Aorta (tissue), 5 donors: ENCODE results near the gene NACC2. TPM values are rescaled to one million over a fixed set of nuclear protein-coding genes. Genes with fewer than 3 reads are reported as not detected.
"Not testable (repeated sequence)": the region's sequence is repeated elsewhere in the genome, so short reads cannot be mapped to it uniquely, and the experiment has no call there.

Experiments
- ATAC-seq: fragments of 200-7000 bp; cut with Tn5 transposase; one replicate; pipeline ENCODE4 v1.9.1; 2022; ENCODE audit warnings: moderate library complexity; ENCODE audit not compliant: low FRiP score
- DNase-seq, 2 donors: peaks; one replicate each; pipeline ENCODE4 v3.0.0-alpha.2; 2020
- H3K27ac ChIP-seq, 2 donors: one replicate each; pipeline ENCODE4 v1.5.1; 2013; ENCODE audit warnings: low read length in 2 of 2, mild to moderate bottlenecking in 2 of 2, moderate library complexity in 2 of 2, control low read depth in 1 of 2, inconsistent platforms in 1 of 2, low read depth in 1 of 2
- H3K27me3 ChIP-seq, 2 donors: one replicate each; pipeline ENCODE4 v1.6.1; 2013; ENCODE audit warnings: control low read depth in 1 of 2, low read length in 1 of 2, mild to moderate bottlenecking in 1 of 2, moderate library complexity in 1 of 2; ENCODE audit not compliant: insufficient read depth in 2 of 2, control insufficient read depth in 1 of 2
- H3K36me3 ChIP-seq, 2 donors: one replicate each; pipeline ENCODE4 v1.6.1; 2013; ENCODE audit warnings: control low read depth in 1 of 2, low read length in 1 of 2, mild to moderate bottlenecking in 1 of 2; ENCODE audit not compliant: insufficient read depth in 2 of 2, control insufficient read depth in 1 of 2
- H3K4me1 ChIP-seq, 2 donors: one replicate each; pipeline ENCODE4 v1.6.1; 2013; ENCODE audit warnings: low read length in 2 of 2, control low read depth in 1 of 2, mild to moderate bottlenecking in 1 of 2, moderate library complexity in 1 of 2; ENCODE audit not compliant: insufficient read depth in 2 of 2, control insufficient read depth in 1 of 2
- H3K4me3 ChIP-seq, 2 donors: one replicate each; pipeline ENCODE4 v1.5.1; 2013; ENCODE audit warnings: low read length in 2 of 2, control low read depth in 1 of 2, mild to moderate bottlenecking in 1 of 2
- H3K9me3 ChIP-seq: one replicate; pipeline ENCODE4 v1.6.1; 2013; ENCODE audit warnings: mild to moderate bottlenecking, low read length; ENCODE audit not compliant: control insufficient read depth
- WGBS, 2 donors: extraction: QIAGEN DNeasy Blood & Tissue Kit; methylation state at CpG; one replicate each; pipeline ENCODE4 v1.1.7; 2013; 5-methylcytosine and 5-hydroxymethylcytosine counted together
- intact Hi-C, 2 donors: fragments of 100-400 bp; cut with DNase I; formaldehyde crosslinking; loops; one replicate each; pipeline versions ENCODE4 v1.14.2 to v1.15.0; 2022
- polyA plus RNA-seq, 2 donors: library from polyadenylated mRNA; stranded (reverse); fragments of 200-250 nt; gene quantifications; one replicate each; pipeline ENCODE4 v1.2.3, GENCODE V29; 2013
- total RNA-seq, 2 donors: library from RNA; stranded (reverse); fragmentation: NEBNext Ultra II Directional; extraction: Animal tissue kit (Norgen Biotek cat#: 25700); gene quantifications; one replicate each; pipeline ENCODE4 v1.2.1, GENCODE V29; 2021
- donor health status: healthy with polysubstance abuse.
- donor health status: Bipolar disorder and iron deficiency.
- donor health status: DM: no; HTN: no; CAD: no.
- donor health status: DM: no; HTN: no; CAD: no.
- donor health status: DM: yes; HTN: yes; CAD: no.

NACC2 gene
- total and polyA plus RNA-seq, 4 donors: 10.5 to 61.0 (median 31.5) TPM

DNA sequence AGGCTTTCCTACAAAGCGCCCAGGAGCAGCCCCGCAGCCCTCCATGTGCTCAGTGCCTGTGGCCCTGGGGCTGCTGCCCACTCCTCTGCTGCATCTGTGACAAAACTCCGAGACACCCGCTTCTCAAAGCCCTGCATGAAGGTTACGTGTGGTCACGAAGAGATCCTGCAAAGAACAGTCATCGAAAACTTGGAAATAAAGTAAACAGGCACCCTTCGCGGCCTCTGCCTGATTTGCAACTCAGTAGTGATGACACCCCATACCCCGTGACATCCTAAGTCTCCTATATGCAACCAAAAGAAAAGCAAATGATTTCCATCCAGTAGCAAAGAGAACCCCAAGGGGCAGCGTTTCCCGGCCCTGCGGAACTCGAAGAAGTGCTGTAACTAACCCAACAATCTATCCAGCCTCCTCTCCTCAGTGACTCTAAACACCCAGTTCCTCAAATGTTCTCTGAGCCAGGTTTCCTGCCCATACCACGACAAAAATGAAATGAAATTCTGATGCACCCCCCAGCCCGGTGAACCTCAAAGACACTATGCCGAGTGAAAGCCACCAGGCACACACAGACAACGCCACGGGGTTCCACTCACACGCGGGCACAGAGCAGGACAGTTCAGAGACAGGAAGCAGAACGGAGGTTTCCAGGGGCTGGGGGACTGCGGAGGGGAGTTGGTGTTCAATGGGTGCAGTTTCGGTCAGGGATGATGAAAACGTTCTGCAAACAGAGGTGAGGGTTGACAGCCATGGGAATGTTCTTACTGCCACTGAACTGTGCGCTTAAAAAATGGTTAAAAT is 19.0 kb downstream of the NACC2 start:
- no peak overlapping the region for H3K4me3 ChIP-seq
- no peak overlapping the region for H3K27ac ChIP-seq
- 85 to 86% methylated on average over 26 of the region's 26 CpGs for WGBS, 2 donors
- no peaks in the 10 kb centered on the region for H3K27me3 ChIP-seq
- H3K4me1 ChIP-seq: no peaks in the 10 kb centered on the region
- ATAC-seq (no peak), DNase-seq (peak; percentile 38 to 61)
- no peaks in the 10 kb centered on the region for H3K9me3 ChIP-seq
- intact Hi-C loops: no loop called here
- no peaks in the 10 kb centered on the region for H3K36me3 ChIP-seq

DNA sequence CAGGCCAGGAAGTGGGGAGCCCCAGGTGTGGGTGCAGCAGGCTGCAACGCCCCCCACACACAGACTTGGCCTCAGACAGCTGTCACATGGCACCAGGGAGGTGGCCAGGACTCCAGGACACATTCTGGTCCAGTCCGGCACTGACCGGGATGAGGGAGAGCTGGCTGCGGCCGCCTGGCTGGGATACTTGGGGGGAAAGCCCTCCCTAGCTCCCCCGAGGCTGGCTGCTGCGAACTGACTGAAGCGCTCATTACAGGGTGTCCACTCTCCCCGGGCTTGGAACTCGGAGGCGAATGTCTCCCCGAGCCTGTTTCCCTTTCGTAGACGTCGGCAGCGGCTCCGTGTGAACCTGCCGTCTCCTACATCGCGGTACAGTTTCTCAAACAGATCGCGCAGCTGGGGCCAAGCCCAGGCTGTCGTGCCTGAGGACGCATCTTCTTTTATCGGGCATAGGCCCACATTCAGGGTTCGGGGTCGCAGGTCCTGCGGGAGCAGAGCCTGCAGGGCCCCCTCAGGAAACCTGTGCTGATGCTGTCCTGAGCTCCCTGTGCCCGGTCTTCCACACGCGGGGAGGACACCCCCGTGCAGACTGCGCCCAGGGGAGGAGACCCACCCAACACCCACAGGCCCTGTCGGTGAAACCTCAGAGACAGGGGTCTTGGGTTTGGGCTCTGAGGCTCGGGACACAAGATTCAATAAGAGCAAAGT is 19.8 kb downstream of the NACC2 start:
- no peak for ATAC-seq
- 84 to 87% methylated on average over 35 of the region's 35 CpGs for WGBS, 2 donors
- DNase-seq: peak in 1 of 2 donors; percentile 39

DNA sequence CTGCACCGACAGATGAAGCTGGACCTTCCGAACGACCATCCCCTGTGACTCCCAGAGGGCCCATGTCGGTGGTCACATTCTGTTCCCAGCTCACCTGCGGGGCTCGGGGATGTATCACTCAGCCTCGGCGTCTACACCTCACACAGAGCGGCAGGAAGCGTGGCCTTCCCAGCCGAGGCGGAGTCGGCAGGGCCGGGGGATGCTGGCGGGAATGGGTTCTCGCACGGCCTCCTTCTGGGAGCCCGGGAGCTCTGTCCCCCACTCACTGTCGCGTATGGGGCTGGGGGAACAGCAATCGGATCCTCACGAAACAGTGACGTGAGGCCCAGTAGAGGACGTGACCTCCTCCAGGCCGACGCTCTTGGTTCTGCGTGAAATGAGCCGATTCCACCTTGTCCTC is 20.4 kb downstream of the NACC2 start:
- ATAC-seq: no peak
- no peak overlapping the region for H3K27ac ChIP-seq
- intact Hi-C loops: no loop called here
- 89 to 90% methylated on average over 28 of the region's 28 CpGs for whole genome bisulfite sequencing, 2 donors
- no peaks in the 10 kb centered on the region for H3K27me3 ChIP-seq
- H3K4me3 ChIP-seq: no peak overlapping the region
- DNase-seq: peak in 1 of 2 donors; percentile 31
- no peaks in the 10 kb centered on the region for H3K9me3 ChIP-seq
- no peaks in the 10 kb centered on the region for H3K36me3 ChIP-seq
- H3K4me1 ChIP-seq: no peaks in the 10 kb centered on the region

More for the DNA sequence above, 19.8 kb downstream of the NACC2 start:
- intact Hi-C loops: no loop called here
- Histone ChIP-seq H3K4me3 (no peak overlapping the region), H3K27ac (no peak overlapping the region), H3K9me3 (no peaks in the 10 kb centered on the region), H3K36me3 (no peaks in the 10 kb centered on the region), H3K27me3 (no peaks in the 10 kb centered on the region), H3K4me1 (no peaks in the 10 kb centered on the region)

GRCh38 chr9:136062657-136063439 is 32.2 kb downstream of the NACC2 start:
- H3K27ac ChIP-seq: no peak overlapping the region
- DNase-seq (peak; percentile 21 to 57), ATAC-seq (no peak)
- H3K27me3 ChIP-seq: no peaks in the 10 kb centered on the region
- H3K4me3 ChIP-seq: no peak overlapping the region
- intact Hi-C loops: no loop called here
- H3K9me3 ChIP-seq: no peaks in the 10 kb centered on the region
- H3K4me1 ChIP-seq: no peaks in the 10 kb centered on the region
- H3K36me3 ChIP-seq: no peaks in the 10 kb centered on the region
- WGBS, 2 donors: 89% methylated on average over 22 of the region's 22 CpGs

GRCh38 chr9:136061916-136062315 is 33.2 kb downstream of the NACC2 start:
- H3K36me3 ChIP-seq, DNase-seq, H3K27me3 ChIP-seq, H3K4me3 ChIP-seq, ATAC-seq, H3K9me3 ChIP-seq, H3K27ac ChIP-seq, H3K4me1 ChIP-seq, intact Hi-C loops: not testable (repeated sequence)
- WGBS, 2 donors: 95 to 98% methylated on average over 8 of the region's 8 CpGs

- intact Hi-C loops: no loop called here
- no peaks in the 10 kb centered on the region for H3K27me3 ChIP-seq
- ATAC-seq: no peak
- peak in 1 of 2 donors; percentile 63 for DNase-seq
- WGBS, 2 donors: 92 to 93% methylated on average over 11 of the region's 11 CpGs
- no peaks in the 10 kb centered on the region for H3K36me3 ChIP-seq
- no peaks in the 10 kb centered on the region for H3K9me3 ChIP-seq
- no peak overlapping the region for H3K4me3 ChIP-seq
- H3K4me1 ChIP-seq: no peaks in the 10 kb centered on the region
- H3K27ac ChIP-seq: no peak overlapping the region
These were observed 33.7 kb downstream of the NACC2 start for GRCh38 chr9:136061405-136061804.

GRCh38 chr9:136060671-136061371 is 34.3 kb downstream of the NACC2 start:
- 84 to 89% methylated on average over 17 to 19 of the region's 19 CpGs for WGBS, 2 donors
- intact Hi-C loops: no loop called here
- Histone ChIP-seq H3K36me3 (no peaks in the 10 kb centered on the region), H3K9me3 (no peaks in the 10 kb centered on the region), H3K4me1 (no peaks in the 10 kb centered on the region), H3K27ac (no peak overlapping the region), H3K27me3 (no peaks in the 10 kb centered on the region), H3K4me3 (no peak overlapping the region)
- DNase-seq: peak in 1 of 2 donors; percentile 69
- ATAC-seq: no peak
